Left renal cortex interstitium (tissue), 4 donors: Measurements from ENCODE around the gene KIAA1671. TPM values are rescaled to one million over a fixed set of nuclear protein-coding genes. Genes with fewer than 3 reads are reported as not detected.
"Not testable (repeated sequence)": the region's sequence is repeated elsewhere in the genome, so short reads cannot be mapped to it uniquely, and the experiment has no call there.

ENCODE experiments used
- DNase-seq, 4 donors: peaks; one replicate each; pipeline ENCODE4 v3.0.0-alpha.2; 2013; ENCODE audit warnings: low read depth in 4 of 4, low spot score in 2 of 4, missing footprints in 1 of 4
- polyA plus RNA-seq, 4 donors: library from polyadenylated mRNA; unstranded; fragments of 120-200 nt; gene quantifications; one replicate each; pipeline ENCODE4 v1.2.1, GENCODE V29; 2013; ENCODE audit not compliant: insufficient read length in 4 of 4

Gene KIAA1671
- polyA plus RNA-seq: 10 to 100 TPM; 22.2 to 26.0 (median 24.9) TPM

GRCh38 chr22:24951942-24952836, at the start of gene KIAA1671:
Gene KIAA1671 (plus strand): TSS chr22:24952716. CDS start chr22:25028000, 75,284 bp downstream.
- peak in 3 of 4 donors; percentile 58 to 77 (median 68) for DNase-seq

DNA sequence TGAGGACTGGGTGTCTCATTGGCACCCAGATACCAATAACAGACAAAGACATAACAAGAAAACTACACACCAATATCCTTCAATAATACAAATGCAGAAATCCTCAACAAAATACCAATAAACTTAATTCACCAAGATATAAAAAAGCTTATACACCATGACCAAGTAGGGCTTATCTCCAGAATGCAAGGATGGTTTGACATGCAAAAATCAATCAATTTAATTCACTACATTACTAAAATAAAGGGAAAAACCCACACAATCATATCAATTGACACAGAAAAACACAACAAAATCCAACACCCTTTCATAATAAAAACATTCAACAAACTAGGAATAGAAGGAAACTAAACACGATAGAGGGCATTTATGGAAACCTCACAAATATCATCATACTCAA, 46.6 kb upstream of the KIAA1671 start:
- no peak for DNase-seq

GRCh38 chr22:24907101-24907500, 45.4 kb upstream of the KIAA1671 start:
- DNase-seq: not testable (repeated sequence)

- DNase-seq: no peak
These were observed 32.5 kb upstream of the KIAA1671 start for GRCh38 chr22:24920029-24920428.

GRCh38 chr22:24925586-24926427, 26.7 kb upstream of the KIAA1671 start:
- DNase-seq: no peak

DNA sequence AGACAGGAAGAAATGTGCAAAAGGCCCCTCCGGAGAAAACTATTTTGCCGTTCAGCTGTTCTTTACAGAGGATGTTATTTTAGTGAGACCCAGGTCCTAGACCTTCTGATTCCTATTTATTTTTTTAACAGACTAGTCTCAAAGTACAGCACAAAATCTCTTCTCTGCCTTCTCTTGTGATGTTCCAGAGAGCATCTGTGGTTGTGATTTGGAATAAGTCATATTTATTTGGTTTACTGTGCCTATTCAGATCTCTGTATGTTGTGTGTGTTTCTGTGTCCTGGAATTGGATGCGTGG, 26.1 kb upstream of the KIAA1671 start:
- no peak for DNase-seq

GRCh38 chr22:24926849-24927579, 25.5 kb upstream of the KIAA1671 start:
- no peak for DNase-seq

DNA sequence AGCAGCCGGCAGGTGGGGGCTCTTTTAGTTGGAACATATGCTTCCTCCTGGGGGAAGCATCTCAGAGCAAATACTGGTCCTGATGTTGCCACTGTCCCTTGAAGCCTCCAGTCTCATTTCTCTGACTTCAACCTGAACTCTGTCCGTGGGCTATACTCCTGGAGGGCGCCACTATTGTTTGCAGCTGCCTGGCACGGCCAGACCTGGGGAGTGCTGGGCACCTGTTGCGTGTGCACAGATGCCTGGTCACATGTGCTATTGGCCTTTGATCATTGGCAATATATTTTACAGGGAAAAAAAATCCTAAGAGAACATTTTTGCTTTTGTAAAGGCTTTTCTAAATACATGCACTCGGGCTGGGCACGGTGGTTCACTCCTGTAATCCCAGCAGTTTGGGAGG, 24.2 kb upstream of the KIAA1671 start:
- DNase-seq: no peak

GRCh38 chr22:24930678-24931077, 21.8 kb upstream of the KIAA1671 start:
- no peak for DNase-seq

GRCh38 chr22:24935771-24936483, 16.6 kb upstream of the KIAA1671 start:
- no peak for DNase-seq

DNA sequence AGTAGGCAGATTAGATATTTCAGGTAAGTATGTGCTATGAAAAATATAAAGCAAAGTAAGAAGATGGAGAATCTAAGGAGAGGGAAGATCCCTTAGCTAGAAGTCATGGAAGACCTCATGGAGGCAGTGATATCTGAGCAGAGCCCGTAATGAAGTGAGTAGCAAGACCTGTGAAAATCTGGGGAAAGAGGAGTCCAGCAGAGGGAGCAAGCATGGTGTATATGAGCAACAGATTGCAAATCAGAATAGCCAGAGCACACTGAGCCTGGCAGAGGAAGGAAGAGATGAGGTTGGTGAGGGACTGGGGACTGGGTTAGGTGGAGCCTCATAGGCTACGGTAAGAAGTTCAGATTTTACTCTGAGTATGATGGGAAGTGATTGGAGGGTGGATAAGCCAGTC, 15.4 kb upstream of the KIAA1671 start:
- DNase-seq: no peak

DNA sequence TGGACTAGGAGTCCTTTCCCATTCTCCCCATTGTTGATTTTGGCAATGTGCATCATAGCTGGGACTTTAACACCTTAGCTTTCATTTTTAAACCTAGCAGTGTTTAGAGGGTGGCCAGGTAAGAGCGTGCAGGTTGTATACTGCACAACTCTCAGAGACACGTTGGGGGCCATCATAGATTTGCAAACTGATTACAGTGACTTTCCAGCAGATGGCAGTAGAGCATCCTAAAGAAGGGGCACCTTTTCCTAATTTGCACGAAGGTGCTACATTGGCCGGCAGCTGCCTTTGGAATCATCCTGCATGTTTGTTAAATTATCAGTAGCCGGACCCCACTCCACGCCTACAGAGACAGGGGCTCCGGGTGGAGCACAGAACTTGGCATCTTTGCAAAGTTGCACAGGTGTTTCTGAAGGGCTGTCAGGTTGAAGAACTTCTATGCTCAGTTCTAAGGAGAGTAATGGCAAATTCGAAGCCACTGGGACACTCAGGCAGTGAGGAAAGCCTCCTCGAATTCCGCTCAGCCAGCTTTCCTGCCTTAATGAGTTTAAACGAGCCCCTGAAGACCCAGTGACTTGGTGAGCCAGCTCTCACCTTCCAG, 13.7 kb upstream of the KIAA1671 start:
- DNase-seq: no peak

DNA sequence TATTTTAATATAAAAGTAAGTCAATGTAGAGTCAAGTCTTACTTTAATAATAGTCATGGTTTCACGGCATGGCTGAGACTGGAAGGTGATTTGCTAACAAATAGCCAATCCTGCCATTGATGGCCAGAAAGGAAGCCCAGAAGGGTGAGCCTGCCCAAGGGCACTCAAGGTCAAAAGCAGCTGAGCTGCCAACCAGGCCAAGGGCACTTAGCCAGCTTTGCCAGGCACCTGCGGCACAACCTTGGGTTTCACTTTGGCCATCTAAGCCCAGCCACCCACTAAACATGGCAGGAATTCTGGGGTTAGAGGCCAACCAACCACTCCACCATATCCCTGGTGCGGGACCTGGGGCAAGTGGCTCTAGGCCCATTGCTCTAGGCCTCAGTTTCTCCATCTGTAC, 10.2 kb upstream of the KIAA1671 start:
- no peak for DNase-seq

- DNase-seq: no peak
These were observed 8.1 kb upstream of the KIAA1671 start for GRCh38 chr22:24944217-24944937.

DNA sequence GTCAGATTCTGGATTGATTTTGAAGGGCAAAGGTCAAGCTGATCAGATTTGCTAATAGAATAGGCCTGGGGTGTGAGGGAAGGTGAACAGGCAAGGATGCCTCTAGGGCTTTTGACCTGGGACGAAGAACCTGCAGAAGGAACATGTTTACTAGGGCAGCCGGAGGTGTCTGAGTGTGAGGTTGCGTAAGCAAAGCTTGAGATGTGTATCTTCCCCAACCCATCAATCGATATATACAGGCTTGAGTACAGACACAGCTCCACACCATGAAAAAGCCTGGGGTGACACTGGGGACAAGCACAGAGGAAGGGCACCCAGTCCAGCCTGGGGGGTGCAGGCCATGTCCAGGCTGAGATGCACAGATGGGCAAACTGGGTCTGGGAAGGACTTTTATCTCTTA, 7.1 kb upstream of the KIAA1671 start:
- DNase-seq: no peak

DNA sequence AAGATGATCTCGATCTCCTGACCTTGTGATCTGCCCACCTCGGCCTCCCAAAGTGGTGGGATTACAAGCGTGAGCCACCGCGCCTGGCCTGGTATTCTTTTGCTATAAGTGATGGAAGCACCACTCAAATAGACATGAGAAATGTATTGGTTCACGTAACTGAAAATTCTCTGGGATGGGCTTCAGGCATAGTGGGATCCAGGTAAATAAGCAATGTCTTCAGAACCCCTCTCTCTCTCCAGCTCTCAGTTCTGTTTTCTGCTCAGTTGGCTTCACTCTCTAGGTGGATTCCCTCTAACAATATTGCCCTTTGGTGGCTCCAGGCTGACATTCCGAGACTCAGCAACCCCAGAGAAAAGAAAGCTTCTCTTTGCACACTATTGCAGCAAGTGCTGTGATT, 5.1 kb upstream of the KIAA1671 start:
- DNase-seq: no peak

DNA sequence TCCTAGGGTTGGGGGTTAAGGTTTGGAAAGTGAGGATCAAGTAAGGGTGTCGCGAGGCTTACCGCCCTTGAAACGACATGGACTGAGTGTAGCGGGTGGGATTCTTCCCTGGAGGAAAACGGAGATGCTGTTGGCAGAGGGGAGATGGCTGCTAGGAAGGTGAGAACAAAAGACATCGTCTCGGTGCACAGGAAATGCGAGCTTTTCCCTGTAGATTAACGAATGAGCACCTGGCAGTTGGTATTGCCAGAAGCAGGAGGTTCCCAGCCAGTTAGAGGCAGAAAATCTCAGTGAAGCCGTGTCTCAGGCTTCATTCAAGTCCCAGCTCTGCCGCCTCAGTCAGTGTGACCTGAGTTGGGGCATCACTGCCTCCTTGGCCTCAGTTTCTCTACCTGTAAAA, 4.6 kb upstream of the KIAA1671 start:
- no peak for DNase-seq

DNA sequence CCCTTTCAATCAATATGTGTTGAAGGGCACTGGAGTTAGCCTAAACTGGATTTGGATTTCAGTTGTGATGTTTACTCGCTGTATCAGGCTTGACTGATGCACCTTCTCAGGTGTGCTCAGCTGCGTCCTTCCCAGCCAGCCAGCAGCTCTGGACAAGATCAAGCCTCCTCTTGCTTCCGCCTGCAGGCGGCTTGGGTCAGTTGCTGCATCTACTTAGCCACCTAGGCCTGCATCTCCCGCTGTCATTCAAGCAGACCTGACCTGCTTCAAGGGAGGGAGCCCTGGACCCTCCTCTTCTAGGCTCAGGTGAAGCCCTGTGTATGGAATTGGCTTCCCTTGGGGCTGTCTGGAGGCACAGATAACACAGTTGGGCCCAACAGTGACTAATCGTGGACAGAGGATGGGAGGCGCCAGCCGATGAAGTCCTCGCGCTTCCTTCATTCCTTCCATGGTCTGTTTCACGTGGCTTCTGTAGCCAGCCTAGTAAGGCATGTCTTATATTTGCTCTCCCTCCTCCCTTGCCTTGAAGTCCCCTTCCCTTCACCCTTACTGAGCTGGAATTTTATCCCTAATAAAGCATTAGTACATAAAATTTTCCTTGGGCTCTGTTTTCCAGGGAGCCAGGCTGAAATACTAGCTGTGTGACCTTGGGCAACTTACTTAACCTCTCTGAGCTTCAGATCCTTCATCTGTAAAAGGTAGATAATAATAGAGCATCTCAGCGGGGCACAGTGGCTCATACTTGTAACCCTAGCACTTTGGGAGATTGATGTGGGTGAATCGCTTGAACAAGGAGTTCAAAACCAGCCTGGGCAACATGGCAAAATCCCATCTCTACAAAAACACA, 3.9 kb upstream of the KIAA1671 start:
- no peak for DNase-seq
